IPS-NIHi7 (cell line): Measurements from ENCODE around the gene SYT3.

Source experiments
- DNase-seq: peaks from one replicate; pipeline ENCODE4 v3.0.0; 2012; ENCODE audit warnings: mixed read lengths; ENCODE audit errors: extremely low spot score

The SYT3 gene

GRCh38 chr19:50639121-50640112 is at the start of gene SYT3:
Gene SYT3, minus strand, starts transcription at chr19:50639881. Its CDS starts 2,470 bp downstream, at chr19:50637411.
- peak; percentile 94 for DNase-seq

GRCh38 chr19:50688766-50689165 is 49.1 kb upstream of the SYT3 start:
- DNase-seq, result no peak

GRCh38 chr19:50686310-50687032 is 46.8 kb upstream of the SYT3 start:
- no peak for DNase-seq

- DNase-seq, result peak; percentile 94
Observed at GRCh38 chr19:50679177-50680125, 39.8 kb upstream of the SYT3 start.

- no peak for DNase-seq
Observed at GRCh38 chr19:50678323-50678722, 38.6 kb upstream of the SYT3 start.

- DNase-seq, result no peak
Observed at GRCh38 chr19:50677636-50678035, 38.0 kb upstream of the SYT3 start.

- DNase-seq, result no peak
Observed at GRCh38 chr19:50676625-50677197, 37.0 kb upstream of the SYT3 start.

GRCh38 chr19:50673118-50673517 is 33.4 kb upstream of the SYT3 start:
- no peak for DNase-seq

GRCh38 chr19:50670102-50670380 is 30.4 kb upstream of the SYT3 start:
- DNase-seq, result no peak

- DNase-seq, result no peak
Observed at GRCh38 chr19:50669302-50670101, 29.8 kb upstream of the SYT3 start.

- no peak for DNase-seq
Observed at GRCh38 chr19:50668879-50669278, 29.2 kb upstream of the SYT3 start.

- no peak for DNase-seq
Observed at GRCh38 chr19:50668416-50668815, 28.7 kb upstream of the SYT3 start.

- DNase-seq, result no peak
Observed at GRCh38 chr19:50667759-50668231, 28.1 kb upstream of the SYT3 start.

GRCh38 chr19:50667177-50667758 is 27.6 kb upstream of the SYT3 start:
- DNase-seq, result no peak

GRCh38 chr19:50666346-50667176 is 26.9 kb upstream of the SYT3 start:
- no peak for DNase-seq

- no peak for DNase-seq
Observed at GRCh38 chr19:50664204-50664603, 24.5 kb upstream of the SYT3 start.

GRCh38 chr19:50663482-50663790 is 23.8 kb upstream of the SYT3 start:
- no peak for DNase-seq

GRCh38 chr19:50662651-50663481 is 23.2 kb upstream of the SYT3 start:
- DNase-seq, result no peak
